Panc1 (cell line): Measurements from ENCODE around the gene ITGB3. TPM values are rescaled to one million over a fixed set of nuclear protein-coding genes. Genes with fewer than 3 reads are reported as not detected.

Experiments
- ATAC-seq: fragments of 200-7000 bp; cut with Tn5 transposase; 2 replicates; pipeline ENCODE4 v1.9.1; 2020; ENCODE audit warnings: mild to moderate bottlenecking, moderate library complexity
- BruUV-seq: library from RNA; stranded (reverse); fragments of 400-500 nt; replicated peaks from 2 replicates; lab custom pipeline; 2021; lab: Mats Ljungman, UMichigan
- CTCF ChIA-PET: fragments of 300-600 bp; sonication (Branson Sonifier 250); formaldehyde crosslinking; loops from one replicate; lab custom pipeline; 2022; ENCODE audit warnings: antibody characterized with exemption; lab: Charles Lee
- POLR2A ChIA-PET: fragments of 300-600 bp; sonication (Branson Sonifier 250); formaldehyde crosslinking; loops from one replicate; lab custom pipeline; 2022; ENCODE audit warnings: antibody characterized with exemption; lab: Charles Lee
- DNase-seq: peaks from one replicate; pipeline ENCODE4 v3.0.0-alpha.2; 2010; ENCODE audit warnings: low read depth, low spot score
- H3K27ac ChIP-seq: 2 replicates; pipeline ENCODE4 v1.5.1; 2011; ENCODE audit warnings: mild to moderate bottlenecking, low read length, inconsistent platforms
- H3K27me3 ChIP-seq: fragments of 200-500 bp; sonication (Bioruptor generic); 2 replicates; pipeline ENCODE4 v1.6.0; 2014; ENCODE audit warnings: low read length, inconsistent platforms; ENCODE audit not compliant: control insufficient read depth, insufficient read depth
- H3K36me3 ChIP-seq: fragments of 200-500 bp; sonication (Bioruptor generic); 2 replicates; pipeline ENCODE4 v1.5.1; 2014; ENCODE audit warnings: inconsistent platforms, mild to moderate bottlenecking, low read length, moderate library complexity; ENCODE audit not compliant: control insufficient read depth, insufficient read depth
- H3K4me1 ChIP-seq: 2 replicates; pipeline ENCODE4 v1.5.1; 2011; ENCODE audit warnings: inconsistent platforms, mild to moderate bottlenecking, low read length, moderate library complexity; ENCODE audit not compliant: control insufficient read depth, insufficient read depth
- H3K4me3 ChIP-seq, 2 experiments: 2 replicates each; pipeline ENCODE4 v1.5.1; 2011 to 2012; ENCODE audit warnings: low read depth in 2 of 2, low read length in 2 of 2, mild to moderate bottlenecking in 2 of 2, inconsistent platforms in 1 of 2, moderate library complexity in 1 of 2
- H3K9me3 ChIP-seq: fragments of 200-500 bp; sonication (Bioruptor generic); 2 replicates; pipeline ENCODE4 v1.5.1; 2014; ENCODE audit warnings: low read depth, mild to moderate bottlenecking, inconsistent platforms, low read length, moderate library complexity; ENCODE audit not compliant: control insufficient read depth, insufficient read depth
- POLR2AphosphoS5 ChIP-seq: IDR thresholded peaks from 2 replicates; pipeline ENCODE4 v1.6.1; 2012; ENCODE audit warnings: mild to moderate bottlenecking, low read depth, low read length, moderate library complexity
- SIN3A ChIP-seq: IDR thresholded peaks from 2 replicates; pipeline ENCODE4 v1.6.1; 2012; ENCODE audit warnings: low read depth, mild to moderate bottlenecking, low read length, moderate library complexity, borderline replicate concordance; ENCODE audit not compliant: insufficient read depth
- TCF7L2 ChIP-seq: IDR thresholded peaks from 2 replicates; pipeline ENCODE4 v1.6.1; 2011; ENCODE audit warnings: mild to moderate bottlenecking, low read depth, low read length, inconsistent platforms
- in situ Hi-C: cut with HindIII; loops from 2 replicates; pipeline ENCODE4 v1.10.0; 2016; ENCODE audit warnings: low sequenced_read_pairs, low pct_unique_long_range_greater_than_20kb
- intact Hi-C: fragments of 100-400 bp; cut with micrococcal nuclease; formaldehyde crosslinking; loops from one replicate; pipeline ENCODE4 v1.10.0; 2022; ENCODE audit not compliant: unreplicated experiment
- total RNA-seq: library from RNA; stranded (reverse); gene quantifications from one replicate; pipeline ENCODE4 v1.2.1, GENCODE V29; 2021; ENCODE audit not compliant: unreplicated experiment
- TF ChIP-seq, protein P1 (sequence below), 2 experiments: IDR thresholded peaks; 2 replicates each; pipeline ENCODE4 v1.6.1; 2011 to 2012; ENCODE audit warnings: low read depth in 2 of 2, control low read depth in 1 of 2, low read length in 1 of 2, mild to moderate bottlenecking in 1 of 2, moderate library complexity in 1 of 2; ENCODE audit not compliant: insufficient read depth in 1 of 2
- TF ChIP-seq, protein P2 (sequence below): fragments of 450-650 bp; IDR thresholded peaks from 2 replicates; pipeline ENCODE4 v1.5.1; 2017; ENCODE audit warnings: mild to moderate bottlenecking

The ITGB3 gene
- total RNA-seq, 1 experiment from 2014 or later, result 17.6 TPM

DNA sequence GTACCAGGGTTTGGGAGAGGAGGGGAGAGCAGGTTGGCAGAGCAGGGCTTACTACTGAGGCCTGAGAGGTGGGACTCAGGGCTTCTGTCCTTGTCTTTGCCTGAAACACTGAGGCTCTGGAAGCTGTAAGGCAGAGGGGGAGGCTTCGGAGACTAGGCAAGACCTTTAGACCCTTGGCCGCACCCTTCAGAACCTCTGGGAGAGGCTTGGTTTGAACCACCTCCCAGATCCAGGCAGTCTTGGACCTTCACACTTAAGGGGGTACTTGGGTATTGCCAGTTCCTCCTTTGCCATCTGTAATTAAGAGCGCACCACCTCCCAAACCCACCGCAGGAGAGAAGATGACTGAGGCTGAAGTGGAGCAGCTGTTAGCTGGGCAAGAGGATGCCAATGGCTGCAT is 31.6 kb upstream of the ITGB3 start:
- no peaks in the 10 kb centered on the region for H3K36me3 ChIP-seq
- ChIA-PET POLR2A (no interaction called here), CTCF (no interaction called here)
- TF ChIP-seq, protein P1, sequence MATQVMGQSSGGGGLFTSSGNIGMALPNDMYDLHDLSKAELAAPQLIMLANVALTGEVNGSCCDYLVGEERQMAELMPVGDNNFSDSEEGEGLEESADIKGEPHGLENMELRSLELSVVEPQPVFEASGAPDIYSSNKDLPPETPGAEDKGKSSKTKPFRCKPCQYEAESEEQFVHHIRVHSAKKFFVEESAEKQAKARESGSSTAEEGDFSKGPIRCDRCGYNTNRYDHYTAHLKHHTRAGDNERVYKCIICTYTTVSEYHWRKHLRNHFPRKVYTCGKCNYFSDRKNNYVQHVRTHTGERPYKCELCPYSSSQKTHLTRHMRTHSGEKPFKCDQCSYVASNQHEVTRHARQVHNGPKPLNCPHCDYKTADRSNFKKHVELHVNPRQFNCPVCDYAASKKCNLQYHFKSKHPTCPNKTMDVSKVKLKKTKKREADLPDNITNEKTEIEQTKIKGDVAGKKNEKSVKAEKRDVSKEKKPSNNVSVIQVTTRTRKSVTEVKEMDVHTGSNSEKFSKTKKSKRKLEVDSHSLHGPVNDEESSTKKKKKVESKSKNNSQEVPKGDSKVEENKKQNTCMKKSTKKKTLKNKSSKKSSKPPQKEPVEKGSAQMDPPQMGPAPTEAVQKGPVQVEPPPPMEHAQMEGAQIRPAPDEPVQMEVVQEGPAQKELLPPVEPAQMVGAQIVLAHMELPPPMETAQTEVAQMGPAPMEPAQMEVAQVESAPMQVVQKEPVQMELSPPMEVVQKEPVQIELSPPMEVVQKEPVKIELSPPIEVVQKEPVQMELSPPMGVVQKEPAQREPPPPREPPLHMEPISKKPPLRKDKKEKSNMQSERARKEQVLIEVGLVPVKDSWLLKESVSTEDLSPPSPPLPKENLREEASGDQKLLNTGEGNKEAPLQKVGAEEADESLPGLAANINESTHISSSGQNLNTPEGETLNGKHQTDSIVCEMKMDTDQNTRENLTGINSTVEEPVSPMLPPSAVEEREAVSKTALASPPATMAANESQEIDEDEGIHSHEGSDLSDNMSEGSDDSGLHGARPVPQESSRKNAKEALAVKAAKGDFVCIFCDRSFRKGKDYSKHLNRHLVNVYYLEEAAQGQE (IDR thresholded peaks at IDR 0.05; ENCODE audit: insufficient read depth in 1 of 2, low read depth in 2 of 2, low read length in 1 of 2), result no peak
- TF ChIP-seq, protein P2, sequence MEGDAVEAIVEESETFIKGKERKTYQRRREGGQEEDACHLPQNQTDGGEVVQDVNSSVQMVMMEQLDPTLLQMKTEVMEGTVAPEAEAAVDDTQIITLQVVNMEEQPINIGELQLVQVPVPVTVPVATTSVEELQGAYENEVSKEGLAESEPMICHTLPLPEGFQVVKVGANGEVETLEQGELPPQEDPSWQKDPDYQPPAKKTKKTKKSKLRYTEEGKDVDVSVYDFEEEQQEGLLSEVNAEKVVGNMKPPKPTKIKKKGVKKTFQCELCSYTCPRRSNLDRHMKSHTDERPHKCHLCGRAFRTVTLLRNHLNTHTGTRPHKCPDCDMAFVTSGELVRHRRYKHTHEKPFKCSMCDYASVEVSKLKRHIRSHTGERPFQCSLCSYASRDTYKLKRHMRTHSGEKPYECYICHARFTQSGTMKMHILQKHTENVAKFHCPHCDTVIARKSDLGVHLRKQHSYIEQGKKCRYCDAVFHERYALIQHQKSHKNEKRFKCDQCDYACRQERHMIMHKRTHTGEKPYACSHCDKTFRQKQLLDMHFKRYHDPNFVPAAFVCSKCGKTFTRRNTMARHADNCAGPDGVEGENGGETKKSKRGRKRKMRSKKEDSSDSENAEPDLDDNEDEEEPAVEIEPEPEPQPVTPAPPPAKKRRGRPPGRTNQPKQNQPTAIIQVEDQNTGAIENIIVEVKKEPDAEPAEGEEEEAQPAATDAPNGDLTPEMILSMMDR, result no peak
- TF ChIP-seq TCF7L2, result no peak
- no peak for TF ChIP-seq POLR2AphosphoS5
- TF ChIP-seq SIN3A, result no peak
- H3K9me3 ChIP-seq, result no peaks in the 10 kb centered on the region
- intact Hi-C loops, result no loop called here
- BruUV-seq, result no TSS peak
- peaks cover 3% of the 10 kb centered on the region; the same call in 1 of the 2 replicates for H3K4me1 ChIP-seq
- no peak overlapping the region for H3K4me3 ChIP-seq
- DNase-seq, result no peak
- H3K27me3 ChIP-seq, result no peaks in the 10 kb centered on the region
- H3K27ac ChIP-seq, result no peak overlapping the region
- no peak for ATAC-seq
- in situ Hi-C loops, result no loop called here

- ChIA-PET CTCF (no interaction called here), POLR2A (no interaction called here)
- no peak for ATAC-seq
- intact Hi-C loops, result no loop called here
- Histone ChIP-seq H3K4me1 (peaks cover 3% of the 10 kb centered on the region; the same call in 1 of the 2 replicates), H3K9me3 (no peaks in the 10 kb centered on the region), H3K27me3 (no peaks in the 10 kb centered on the region), H3K36me3 (no peaks in the 10 kb centered on the region), H3K4me3 (no peak overlapping the region), H3K27ac (no peak overlapping the region)
- BruUV-seq, result no TSS peak
- TF ChIP-seq TCF7L2, result no peak
- TF ChIP-seq, protein P1 (IDR thresholded peaks at IDR 0.05; ENCODE audit: insufficient read depth in 1 of 2, low read depth in 2 of 2, low read length in 1 of 2), result no peak
- TF ChIP-seq, protein P2, result no peak
- TF ChIP-seq POLR2AphosphoS5, result no peak
- no peak for TF ChIP-seq SIN3A
- no peak for DNase-seq
- in situ Hi-C loops, result no loop called here
Observed at GRCh38 chr17:47223007-47223406, 30.6 kb upstream of the ITGB3 start.
